DND-41 (cell line): Measurements from ENCODE around the gene C15orf40.

ENCODE experiments used
- ATAC-seq: fragments of 200-7000 bp; cut with Tn5 transposase; 3 replicates; pipeline ENCODE4 v1.9.1; 2021; ENCODE audit warnings: low read depth; ENCODE audit not compliant: insufficient read depth
- DNase-seq: peaks from one replicate; pipeline ENCODE4 v3.0.0-alpha.2; 2020
- H2AFZ ChIP-seq: 2 replicates; pipeline ENCODE4 v1.6.0; 2012; ENCODE audit warnings: low read depth, low read length
- H3K27ac ChIP-seq: 2 replicates; pipeline ENCODE4 v1.5.1; 2012; ENCODE audit warnings: low read length, inconsistent platforms
- H3K27me3 ChIP-seq: fragments of 200-600 bp; sonication (generic); 2 replicates; pipeline ENCODE4 v1.6.0; 2012; ENCODE audit warnings: low read length, mild to moderate bottlenecking, inconsistent platforms; ENCODE audit not compliant: insufficient read depth, poor library complexity
- H3K36me3 ChIP-seq: 2 replicates; pipeline ENCODE4 v1.5.1; 2012; ENCODE audit warnings: low read length, inconsistent platforms; ENCODE audit not compliant: insufficient read depth
- H3K4me1 ChIP-seq: 2 replicates; pipeline ENCODE4 v1.5.1; 2012; ENCODE audit warnings: mild to moderate bottlenecking, low read length; ENCODE audit not compliant: insufficient read depth
- H3K4me2 ChIP-seq: 2 replicates; pipeline ENCODE4 v1.6.0; 2012; ENCODE audit warnings: mild to moderate bottlenecking, moderate library complexity, low read length, inconsistent platforms; ENCODE audit not compliant: insufficient read depth
- H3K4me3 ChIP-seq, 2 experiments: fragments of 200-600 bp in 1 of 2; shearing (Covaris generic) in 1 of 2; 2 replicates each; pipeline ENCODE4 v1.5.1; 2012 to 2016; ENCODE audit warnings: inconsistent platforms in 2 of 2, low read length in 2 of 2, mild to moderate bottlenecking in 2 of 2, low read depth in 1 of 2, moderate library complexity in 1 of 2
- H3K79me2 ChIP-seq: 2 replicates; pipeline ENCODE4 v1.6.0; 2012; ENCODE audit warnings: low read length, inconsistent platforms; ENCODE audit not compliant: insufficient read depth
- H3K9ac ChIP-seq: 2 replicates; pipeline ENCODE4 v1.6.0; 2012; ENCODE audit warnings: low read depth, mild to moderate bottlenecking, inconsistent platforms, low read length, moderate library complexity
- H3K9me3 ChIP-seq: 2 replicates; pipeline ENCODE4 v1.5.1; 2012; ENCODE audit warnings: low read length, moderate library complexity, mild to moderate bottlenecking, inconsistent platforms; ENCODE audit not compliant: insufficient read depth, severe bottlenecking
- H4K20me1 ChIP-seq: 2 replicates; pipeline ENCODE4 v1.6.0; 2012; ENCODE audit warnings: low read length; ENCODE audit not compliant: insufficient read depth
- EZH2 ChIP-seq: IDR thresholded peaks from 3 replicates; pipeline ENCODE4 v1.6.1; 2012; ENCODE audit warnings: borderline replicate concordance, low read depth, mild to moderate bottlenecking, moderate library complexity, low read length, inconsistent platforms; ENCODE audit not compliant: severe bottlenecking
- TF ChIP-seq, protein P1 (sequence below): IDR thresholded peaks from 2 replicates; pipeline ENCODE4 v1.5.1; 2012; ENCODE audit warnings: borderline replicate concordance, low read length, moderate library complexity, mild to moderate bottlenecking; ENCODE audit not compliant: poor library complexity, severe bottlenecking; ENCODE audit errors: extremely low read depth

The C15orf40 gene

DNA sequence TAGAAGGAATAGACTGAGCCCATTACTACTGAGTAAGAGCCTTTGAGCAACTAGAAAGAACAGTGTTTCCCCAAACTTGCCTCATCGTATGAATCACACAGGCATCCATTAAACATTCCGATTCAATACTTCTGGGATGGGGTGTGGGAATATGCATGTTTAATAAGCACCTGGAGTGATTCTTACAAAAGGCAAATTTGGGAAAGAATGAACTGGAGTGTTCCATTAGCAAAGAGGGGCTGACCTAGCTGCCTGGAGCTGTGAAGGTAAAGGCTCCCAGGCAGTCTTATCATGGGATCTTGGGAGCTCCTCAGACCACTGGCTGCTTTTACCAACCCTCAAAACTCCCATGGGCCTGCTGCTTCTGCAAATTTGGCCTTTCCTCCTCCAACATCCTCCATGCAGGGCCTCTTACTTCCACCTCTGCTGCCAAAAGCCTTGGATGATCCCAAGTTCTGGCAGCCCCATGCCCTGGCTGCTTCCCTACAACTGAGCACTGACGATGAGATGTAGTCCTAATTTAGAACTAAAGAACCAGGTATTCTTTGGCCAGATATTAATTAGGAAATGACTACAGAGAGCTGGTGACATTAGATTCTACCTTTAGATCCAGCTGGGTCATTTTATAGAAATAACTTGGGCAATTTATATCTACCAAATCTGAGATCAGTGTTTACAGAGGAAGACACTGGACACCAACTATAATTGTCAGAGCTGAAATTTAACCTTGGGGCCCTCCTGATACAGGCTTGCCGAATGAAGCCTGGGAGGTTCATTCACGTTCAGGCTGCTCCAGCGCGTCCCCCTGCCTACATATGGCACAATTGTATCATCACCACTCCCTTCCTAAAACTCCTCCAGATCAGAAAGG lies 47.7 kb downstream of the C15orf40 start:
- Histone ChIP-seq H3K36me3 (no peaks in the 10 kb centered on the region), H3K9ac (no peak overlapping the region), H2AFZ (no peak overlapping the region), H3K9me3 (no peaks in the 10 kb centered on the region), H3K27me3 (no peaks in the 10 kb centered on the region), H4K20me1 (no peaks in the 10 kb centered on the region), H3K4me1 (peaks cover 8% of the 10 kb centered on the region; the same call in 1 of the 2 replicates), H3K27ac (no peak overlapping the region), H3K4me3 (no peak overlapping the region), H3K4me2 (no peak overlapping the region), H3K79me2 (no peaks in the 10 kb centered on the region)
- DNase-seq (no peak), ATAC-seq (no peak)
- no peak for TF ChIP-seq EZH2
- TF ChIP-seq, protein P1, sequence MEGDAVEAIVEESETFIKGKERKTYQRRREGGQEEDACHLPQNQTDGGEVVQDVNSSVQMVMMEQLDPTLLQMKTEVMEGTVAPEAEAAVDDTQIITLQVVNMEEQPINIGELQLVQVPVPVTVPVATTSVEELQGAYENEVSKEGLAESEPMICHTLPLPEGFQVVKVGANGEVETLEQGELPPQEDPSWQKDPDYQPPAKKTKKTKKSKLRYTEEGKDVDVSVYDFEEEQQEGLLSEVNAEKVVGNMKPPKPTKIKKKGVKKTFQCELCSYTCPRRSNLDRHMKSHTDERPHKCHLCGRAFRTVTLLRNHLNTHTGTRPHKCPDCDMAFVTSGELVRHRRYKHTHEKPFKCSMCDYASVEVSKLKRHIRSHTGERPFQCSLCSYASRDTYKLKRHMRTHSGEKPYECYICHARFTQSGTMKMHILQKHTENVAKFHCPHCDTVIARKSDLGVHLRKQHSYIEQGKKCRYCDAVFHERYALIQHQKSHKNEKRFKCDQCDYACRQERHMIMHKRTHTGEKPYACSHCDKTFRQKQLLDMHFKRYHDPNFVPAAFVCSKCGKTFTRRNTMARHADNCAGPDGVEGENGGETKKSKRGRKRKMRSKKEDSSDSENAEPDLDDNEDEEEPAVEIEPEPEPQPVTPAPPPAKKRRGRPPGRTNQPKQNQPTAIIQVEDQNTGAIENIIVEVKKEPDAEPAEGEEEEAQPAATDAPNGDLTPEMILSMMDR = no peak

DNA sequence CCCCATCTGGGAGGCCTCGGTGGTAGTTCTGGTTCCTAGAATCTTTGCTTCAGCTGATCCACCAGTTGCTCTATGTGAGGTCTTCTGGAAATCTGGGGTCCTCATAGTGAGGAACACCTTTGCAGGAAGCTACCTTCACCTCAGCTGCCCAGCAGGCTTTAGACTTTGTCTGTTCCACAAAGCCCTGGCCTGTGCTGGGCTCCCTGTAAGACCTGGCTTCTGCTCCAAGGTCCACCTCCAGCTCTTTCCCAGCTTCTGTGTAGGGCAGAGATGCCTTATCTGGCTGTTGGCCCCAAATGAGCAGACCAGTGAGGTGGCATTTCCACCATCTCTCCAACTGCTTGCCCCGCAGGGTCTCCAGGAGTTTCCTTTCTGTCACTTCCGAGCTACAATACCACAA lies 50.7 kb downstream of the C15orf40 start:
- DNase-seq (no peak), ATAC-seq (no peak)
- Histone ChIP-seq H2AFZ (no peak overlapping the region), H4K20me1 (no peaks in the 10 kb centered on the region), H3K4me1 (no peaks in the 10 kb centered on the region), H3K27ac (no peak overlapping the region), H3K4me3 (no peak overlapping the region), H3K79me2 (no peaks in the 10 kb centered on the region), H3K9me3 (no peaks in the 10 kb centered on the region), H3K4me2 (no peak overlapping the region), H3K9ac (no peak overlapping the region), H3K27me3 (no peaks in the 10 kb centered on the region), H3K36me3 (no peaks in the 10 kb centered on the region)
- TF ChIP-seq, protein P1 = no peak
- no peak for TF ChIP-seq EZH2

DNA sequence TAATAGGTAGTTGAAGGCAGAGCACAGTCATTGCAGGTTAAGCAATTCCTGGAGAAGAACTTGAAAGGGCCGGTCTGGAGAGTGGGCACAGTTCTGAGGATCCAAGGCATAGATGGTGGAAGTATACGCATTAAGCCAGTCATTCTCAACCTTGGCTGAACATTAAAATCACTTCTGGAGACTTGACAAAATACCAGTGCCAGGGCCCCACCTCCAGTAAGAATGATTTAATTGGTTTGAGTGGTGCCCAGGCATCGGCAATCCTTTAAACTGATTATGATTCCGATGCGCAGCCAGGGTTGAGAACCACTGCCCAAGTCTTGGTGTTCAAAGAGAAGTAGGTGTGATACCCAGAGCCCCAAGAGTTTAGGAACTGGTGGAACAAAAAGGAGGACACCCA lies 52.0 kb downstream of the C15orf40 start:
- Histone ChIP-seq H3K27ac (no peak overlapping the region), H3K27me3 (no peaks in the 10 kb centered on the region), H3K4me3 (no peak overlapping the region), H3K36me3 (no peaks in the 10 kb centered on the region), H3K79me2 (no peaks in the 10 kb centered on the region), H3K9ac (no peak overlapping the region), H3K4me2 (no peak overlapping the region), H2AFZ (no peak overlapping the region), H3K9me3 (no peaks in the 10 kb centered on the region), H3K4me1 (no peaks in the 10 kb centered on the region), H4K20me1 (no peaks in the 10 kb centered on the region)
- TF ChIP-seq EZH2 = no peak
- TF ChIP-seq, protein P1 = no peak
- ATAC-seq (no peak), DNase-seq (no peak)

DNA sequence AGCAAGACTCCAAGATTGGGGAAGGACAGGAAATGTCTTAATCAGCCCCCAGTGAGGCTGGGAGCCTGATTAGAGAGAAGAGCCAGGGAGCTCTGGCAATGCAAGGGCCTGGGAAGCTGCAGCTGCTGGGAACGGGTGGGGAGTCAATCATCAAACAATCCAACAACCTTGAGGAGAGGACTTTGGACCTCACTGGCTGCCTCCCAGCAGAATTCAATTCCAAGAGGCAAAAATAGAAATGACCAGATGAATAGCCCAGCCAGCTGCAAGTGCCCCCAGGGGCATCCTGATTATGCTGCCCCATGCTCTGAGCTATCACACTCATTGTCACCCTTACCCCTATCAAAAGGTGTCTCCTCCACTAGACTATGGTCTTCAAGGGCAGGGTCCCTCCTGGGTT lies 52.8 kb downstream of the C15orf40 start:
- Histone ChIP-seq H3K27me3 (no peaks in the 10 kb centered on the region), H3K4me2 (no peak overlapping the region), H3K9ac (no peak overlapping the region), H3K9me3 (no peaks in the 10 kb centered on the region), H3K4me1 (no peaks in the 10 kb centered on the region), H3K79me2 (no peaks in the 10 kb centered on the region), H3K36me3 (no peaks in the 10 kb centered on the region), H3K27ac (no peak overlapping the region), H4K20me1 (no peaks in the 10 kb centered on the region), H2AFZ (no peak overlapping the region), H3K4me3 (no peak overlapping the region)
- ATAC-seq (no peak), DNase-seq (no peak)
- TF ChIP-seq EZH2 = no peak
- TF ChIP-seq, protein P1 = no peak
